GM12873 (cell line): ENCODE results near the gene BIN1.

ENCODE experiments used
- CTCF ChIP-seq: IDR thresholded peaks from 2 replicates; pipeline ENCODE4 v1.5.1; 2012; ENCODE audit warnings: low read depth, mild to moderate bottlenecking, moderate library complexity, low read length, control low read depth; ENCODE audit not compliant: insufficient read depth; ENCODE audit errors: missing control alignments

The BIN1 gene

GRCh38 chr2:127006962-127007361, 100.0 kb downstream of the BIN1 start:
- no peak for TF ChIP-seq CTCF

- no peak for TF ChIP-seq CTCF
Observed at GRCh38 chr2:127004893-127005600, 101.9 kb downstream of the BIN1 start.

GRCh38 chr2:127003070-127003800, 103.7 kb downstream of the BIN1 start:
- TF ChIP-seq CTCF = no peak

GRCh38 chr2:127001751-127002150, 105.2 kb downstream of the BIN1 start:
- TF ChIP-seq CTCF = no peak

GRCh38 chr2:127000937-127001336, 106.0 kb downstream of the BIN1 start:
- no peak for TF ChIP-seq CTCF

- TF ChIP-seq CTCF = no peak
Observed at GRCh38 chr2:127000194-127000593, 106.8 kb downstream of the BIN1 start.

GRCh38 chr2:126999106-126999756, 107.7 kb downstream of the BIN1 start:
- no peak for TF ChIP-seq CTCF
